Left lung (tissue), 10 donors: ENCODE results near the gene AHI1. TPM values are rescaled to one million over a fixed set of nuclear protein-coding genes. Genes with fewer than 3 reads are reported as not detected.

Experiments used
- ATAC-seq: fragments of 200-7000 bp; cut with Tn5 transposase; one replicate; pipeline ENCODE4 v1.9.1; 2020; ENCODE audit warnings: moderate library complexity
- DNase-seq, 4 donors: peaks; one replicate each; pipeline ENCODE4 v3.0.0-alpha.2; 2013 to 2020
- H3K27ac ChIP-seq, 2 donors: fragments of 200-600 bp; sonication (generic) in 1 of 2; one replicate each; pipeline versions ENCODE4 v1.5.0 to v1.8.0; 2020 to 2021
- H3K27me3 ChIP-seq, 2 donors: fragments of 200-600 bp; sonication (generic) in 1 of 2; one replicate each; pipeline versions ENCODE4 v1.5.0 to v1.8.0; 2020 to 2021
- H3K36me3 ChIP-seq, 2 donors: fragments of 200-600 bp; sonication (generic) in 1 of 2; one replicate each; pipeline versions ENCODE4 v1.5.0 to v1.8.0; 2020 to 2021
- H3K4me1 ChIP-seq, 2 donors: fragments of 200-600 bp; one replicate each; pipeline ENCODE4 v1.8.0; 2021
- H3K4me3 ChIP-seq, 2 donors: fragments of 200-600 bp; sonication (generic) in 1 of 2; one replicate each; pipeline versions ENCODE4 v1.5.0 to v1.8.0; 2020 to 2021; ENCODE audit warnings: mild to moderate bottlenecking in 1 of 2
- H3K9me3 ChIP-seq, 2 donors: fragments of 200-600 bp; sonication (generic) in 1 of 2; one replicate each; pipeline versions ENCODE4 v1.5.0 to v1.8.0; 2020 to 2021
- CTCF ChIP-seq, 2 donors: fragments of 200-600 bp; sonication (generic) in 1 of 2; IDR thresholded peaks; one replicate each; pipeline versions ENCODE4 v1.5.0 to v1.8.0; 2021; ENCODE audit warnings: antibody characterized with exemption in 2 of 2
- intact Hi-C, 2 donors: fragments of 100-400 bp; cut with DNase I; formaldehyde crosslinking; loops; one replicate each; pipeline versions ENCODE4 v1.11.2 to v1.14.2; 2022
- polyA plus RNA-seq, 6 donors: library from polyadenylated mRNA; unstranded; fragments of 120-200 nt; gene quantifications; one replicate each; pipeline ENCODE4 v1.2.1, GENCODE V29; 2013; ENCODE audit not compliant: insufficient read length in 6 of 6
- total RNA-seq, 2 donors: library from RNA; stranded (reverse); fragmentation: NEBNext Ultra II Directional; extraction: Animal tissue kit (Norgen Biotek cat#: 25700); gene quantifications; one replicate each; pipeline ENCODE4 v1.2.1, GENCODE V29; 2021
- donor health status: DM: no; HTN: yes; CAD: no.
- donor health status: DM: no; HTN: no; CAD: no.

Gene AHI1
- total and polyA plus RNA-seq, 8 donors: 23.7 to 65.0 (median 49.0) TPM

- DNase-seq (no peak), ATAC-seq (no peak)
- intact Hi-C loops: no loop called here
- Histone ChIP-seq H3K9me3 (no peaks in the 10 kb centered on the region), H3K36me3 (no peaks in the 10 kb centered on the region), H3K4me3 (no peak overlapping the region), H3K27ac (no peak overlapping the region), H3K4me1 (peaks cover 0 to under 1% of the 10 kb centered on the region in 2 donors), H3K27me3 (no peaks in the 10 kb centered on the region)
- no peak for TF ChIP-seq CTCF (IDR thresholded peaks at IDR 0.05)
These were observed 166.5 kb downstream of the AHI1 start for GRCh38 chr6:135331002-135331401.

- Histone ChIP-seq H3K4me3 (no peak overlapping the region), H3K4me1 (peaks cover 0 to 4% of the 10 kb centered on the region in 2 donors), H3K36me3 (no peaks in the 10 kb centered on the region), H3K27ac (no peak overlapping the region), H3K27me3 (no peaks in the 10 kb centered on the region), H3K9me3 (no peaks in the 10 kb centered on the region)
- no peak for DNase-seq
- no peak for TF ChIP-seq CTCF (IDR thresholded peaks at IDR 0.05)
- no peak for ATAC-seq
- intact Hi-C loops: no loop called here
These were observed 167.4 kb downstream of the AHI1 start for GRCh38 chr6:135329851-135330803.

GRCh38 chr6:135328136-135328535, 169.4 kb downstream of the AHI1 start:
- ATAC-seq: no peak
- Histone ChIP-seq H3K4me3 (no peak overlapping the region), H3K36me3 (no peaks in the 10 kb centered on the region), H3K4me1 (peaks cover 0 to 7% of the 10 kb centered on the region in 2 donors), H3K9me3 (no peaks in the 10 kb centered on the region), H3K27ac (no peak overlapping the region), H3K27me3 (no peaks in the 10 kb centered on the region)
- TF ChIP-seq CTCF (IDR thresholded peaks at IDR 0.05): no peak
- intact Hi-C loops: no loop called here
- DNase-seq: no peak

- H3K9me3 ChIP-seq: no peaks in the 10 kb centered on the region
- DNase-seq: no peak
- H3K27me3 ChIP-seq: no peaks in the 10 kb centered on the region
- H3K4me1 ChIP-seq: peaks cover 0 to 16% of the 10 kb centered on the region in 2 donors
- no peak overlapping the region for H3K4me3 ChIP-seq
- H3K36me3 ChIP-seq: no peaks in the 10 kb centered on the region
- ATAC-seq: no peak
- TF ChIP-seq CTCF (IDR thresholded peaks at IDR 0.05): no peak
- no peak overlapping the region for H3K27ac ChIP-seq
- intact Hi-C loops: no loop called here
These were observed 171.7 kb downstream of the AHI1 start for GRCh38 chr6:135325624-135326424.

GRCh38 chr6:135324531-135324930, 173.0 kb downstream of the AHI1 start:
- H3K9me3 ChIP-seq: no peaks in the 10 kb centered on the region

More at GRCh38 chr6:135324531-135324930, 173.0 kb downstream of the AHI1 start:
- H3K4me3 ChIP-seq: no peak overlapping the region
- DNase-seq: no peak
- TF ChIP-seq CTCF (IDR thresholded peaks at IDR 0.05): no peak
- peaks cover 0 to 16% of the 10 kb centered on the region in 2 donors for H3K4me1 ChIP-seq
- no peaks in the 10 kb centered on the region for H3K36me3 ChIP-seq
- intact Hi-C loops: no loop called here
- no peak for ATAC-seq
- no peaks in the 10 kb centered on the region for H3K27me3 ChIP-seq
- H3K27ac ChIP-seq: no peak overlapping the region
